Gastrocnemius medialis (tissue), 4 donors: ENCODE results near the gene BCL6B.

ENCODE experiments used
- POLR2A ChIP-seq, 2 donors: fragments of 450-650 bp; IDR thresholded peaks; one replicate each; pipeline ENCODE4 v1.6.1; 2017; ENCODE audit warnings: antibody characterized with exemption in 2 of 2, mild to moderate bottlenecking in 2 of 2, moderate library complexity in 2 of 2
- TF ChIP-seq, protein P1 (sequence below), 5 experiments: fragments of 450-650 bp in 3 of 5; fragments of 200-600 bp in 2 of 5; sonication (generic) in 2 of 5; IDR thresholded peaks in 4 of 5; conservative IDR thresholded peaks in 1 of 5; 1 replicate in 4 of 5; 2 replicates in 1 of 5; pipeline ENCODE4 v1.5.1; 2016 to 2019; ENCODE audit warnings: antibody characterized with exemption in 5 of 5, mild to moderate bottlenecking in 3 of 5, moderate library complexity in 3 of 5

DNA sequence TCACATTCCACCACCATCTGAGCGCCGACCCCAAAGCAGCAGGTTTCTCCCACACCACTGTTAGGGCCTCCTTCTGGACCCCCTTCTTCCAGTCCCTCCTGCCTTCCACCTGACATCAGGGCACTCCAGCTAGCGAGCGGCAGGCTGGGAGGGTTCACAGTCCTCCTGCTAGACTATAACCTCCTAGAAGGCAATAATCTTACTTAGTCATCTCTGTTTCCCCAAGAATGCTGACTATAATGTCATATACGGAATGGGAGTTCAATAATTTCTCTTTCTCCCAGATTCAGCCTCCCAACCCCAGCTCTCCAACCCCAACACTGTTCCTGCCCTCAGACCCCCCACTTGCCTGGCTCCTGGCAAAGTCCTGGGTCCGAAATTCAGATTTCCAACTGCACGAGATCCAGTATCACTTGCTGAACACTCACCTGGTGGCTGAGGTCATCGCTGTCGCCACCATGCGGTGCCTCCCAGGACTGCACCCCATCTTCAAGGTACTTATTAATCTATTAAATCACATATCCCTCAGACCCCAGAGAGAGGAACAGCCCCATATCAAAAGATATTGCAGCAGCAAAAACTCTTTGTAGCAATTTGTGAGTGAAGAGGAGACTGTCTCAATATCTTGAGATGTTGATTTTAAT, 21.4 kb upstream of the BCL6B start:
- TF ChIP-seq, protein P1, sequence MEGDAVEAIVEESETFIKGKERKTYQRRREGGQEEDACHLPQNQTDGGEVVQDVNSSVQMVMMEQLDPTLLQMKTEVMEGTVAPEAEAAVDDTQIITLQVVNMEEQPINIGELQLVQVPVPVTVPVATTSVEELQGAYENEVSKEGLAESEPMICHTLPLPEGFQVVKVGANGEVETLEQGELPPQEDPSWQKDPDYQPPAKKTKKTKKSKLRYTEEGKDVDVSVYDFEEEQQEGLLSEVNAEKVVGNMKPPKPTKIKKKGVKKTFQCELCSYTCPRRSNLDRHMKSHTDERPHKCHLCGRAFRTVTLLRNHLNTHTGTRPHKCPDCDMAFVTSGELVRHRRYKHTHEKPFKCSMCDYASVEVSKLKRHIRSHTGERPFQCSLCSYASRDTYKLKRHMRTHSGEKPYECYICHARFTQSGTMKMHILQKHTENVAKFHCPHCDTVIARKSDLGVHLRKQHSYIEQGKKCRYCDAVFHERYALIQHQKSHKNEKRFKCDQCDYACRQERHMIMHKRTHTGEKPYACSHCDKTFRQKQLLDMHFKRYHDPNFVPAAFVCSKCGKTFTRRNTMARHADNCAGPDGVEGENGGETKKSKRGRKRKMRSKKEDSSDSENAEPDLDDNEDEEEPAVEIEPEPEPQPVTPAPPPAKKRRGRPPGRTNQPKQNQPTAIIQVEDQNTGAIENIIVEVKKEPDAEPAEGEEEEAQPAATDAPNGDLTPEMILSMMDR (IDR thresholded peaks at IDR 0.05 in 4 of 5, conservative IDR thresholded peaks at IDR 0.05 in 1 of 5) = peak in 4 of 5 experiments; percentile 7 to 39 (median 20)
- no peak for TF ChIP-seq POLR2A (IDR thresholded peaks at IDR 0.05)
